ENCODE measurements around the gene NELL1.

The NELL1 gene

DNA sequence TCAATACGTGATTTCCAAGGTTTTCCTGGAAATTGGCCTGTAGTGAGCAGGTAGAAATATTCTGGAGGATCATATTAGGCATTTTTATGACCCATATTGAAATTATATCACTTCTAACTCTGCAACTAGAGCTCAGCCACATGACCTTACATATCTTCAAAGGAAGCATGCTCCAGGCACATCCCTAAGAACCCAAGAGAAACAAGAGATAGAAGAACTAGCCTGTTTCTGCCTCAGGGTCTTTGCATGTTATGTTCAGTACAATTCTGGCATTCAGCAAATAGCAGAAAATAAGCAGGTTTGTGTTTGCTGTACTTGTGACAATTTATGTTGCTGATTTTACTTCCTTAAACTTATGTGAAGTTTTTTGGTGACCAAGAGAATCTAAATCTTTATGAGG is 859.8 kb downstream of the NELL1 start:
- TF ChIP-seq, protein P1, sequence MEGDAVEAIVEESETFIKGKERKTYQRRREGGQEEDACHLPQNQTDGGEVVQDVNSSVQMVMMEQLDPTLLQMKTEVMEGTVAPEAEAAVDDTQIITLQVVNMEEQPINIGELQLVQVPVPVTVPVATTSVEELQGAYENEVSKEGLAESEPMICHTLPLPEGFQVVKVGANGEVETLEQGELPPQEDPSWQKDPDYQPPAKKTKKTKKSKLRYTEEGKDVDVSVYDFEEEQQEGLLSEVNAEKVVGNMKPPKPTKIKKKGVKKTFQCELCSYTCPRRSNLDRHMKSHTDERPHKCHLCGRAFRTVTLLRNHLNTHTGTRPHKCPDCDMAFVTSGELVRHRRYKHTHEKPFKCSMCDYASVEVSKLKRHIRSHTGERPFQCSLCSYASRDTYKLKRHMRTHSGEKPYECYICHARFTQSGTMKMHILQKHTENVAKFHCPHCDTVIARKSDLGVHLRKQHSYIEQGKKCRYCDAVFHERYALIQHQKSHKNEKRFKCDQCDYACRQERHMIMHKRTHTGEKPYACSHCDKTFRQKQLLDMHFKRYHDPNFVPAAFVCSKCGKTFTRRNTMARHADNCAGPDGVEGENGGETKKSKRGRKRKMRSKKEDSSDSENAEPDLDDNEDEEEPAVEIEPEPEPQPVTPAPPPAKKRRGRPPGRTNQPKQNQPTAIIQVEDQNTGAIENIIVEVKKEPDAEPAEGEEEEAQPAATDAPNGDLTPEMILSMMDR (IDR thresholded peaks at IDR 0.05; ENCODE audit: low read depth, low read length, poor library complexity, severe bottlenecking) = no peak
- no peak for TF ChIP-seq EZH2phosphoT487 (IDR thresholded peaks at IDR 0.05; ENCODE audit: borderline replicate concordance, low read length)
- Histone ChIP-seq H3K4me3 (ENCODE audit: low read length) (no peak overlapping the region), H3K9me3 (ENCODE audit: control insufficient read depth, insufficient read depth, low read length) (no peaks in the 10 kb centered on the region), H3K79me2 (ENCODE audit: control insufficient read depth, low read length) (no peaks in the 10 kb centered on the region), H3K36me3 (ENCODE audit: control insufficient read depth, low read length) (no peaks in the 10 kb centered on the region), H3F3A (ENCODE audit: control insufficient read depth, insufficient read depth) (no peaks in the 10 kb centered on the region), H4K20me1 (ENCODE audit: control insufficient read depth, insufficient read depth, low read depth, low read length) (no peaks in the 10 kb centered on the region), H3K27me3 (ENCODE audit: control insufficient read depth, low read length) (no peaks in the 10 kb centered on the region), H3K27ac (ENCODE audit: low read depth, low read length) (no peak overlapping the region), H3K4me1 (ENCODE audit: control insufficient read depth, low read length) (no peaks in the 10 kb centered on the region), H3K9me2 (replicated peaks; ENCODE audit: control insufficient read depth, low read length) (no peaks in the 10 kb centered on the region), H3K4me2 (ENCODE audit: low read length) (no peak overlapping the region)

DNA sequence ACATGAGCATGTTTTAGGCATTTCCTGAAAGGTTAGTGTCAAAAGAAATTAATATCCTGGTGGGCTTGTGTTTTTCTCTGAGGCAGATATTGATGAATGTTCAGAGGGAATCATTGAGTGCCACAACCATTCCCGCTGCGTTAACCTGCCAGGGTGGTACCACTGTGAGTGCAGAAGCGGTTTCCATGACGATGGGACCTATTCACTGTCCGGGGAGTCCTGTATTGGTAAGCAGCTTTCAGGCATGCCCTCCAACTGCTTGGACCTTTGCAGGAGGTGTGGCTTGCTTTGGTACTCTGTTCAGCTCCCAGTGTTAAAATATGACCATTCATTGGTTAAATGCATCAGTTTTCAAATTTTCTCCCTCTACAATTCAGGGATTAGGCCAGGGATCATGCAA is 864.9 kb downstream of the NELL1 start:
- no peaks in the 10 kb centered on the region for H3K36me3 ChIP-seq (ENCODE audit: control insufficient read depth, low read length)
- no peaks in the 10 kb centered on the region for H3K4me1 ChIP-seq (ENCODE audit: control insufficient read depth, low read length)
- no peaks in the 10 kb centered on the region for H4K20me1 ChIP-seq (ENCODE audit: control insufficient read depth, insufficient read depth, low read depth, low read length)
- H3F3A ChIP-seq (ENCODE audit: control insufficient read depth, insufficient read depth) = no peaks in the 10 kb centered on the region
- no peak overlapping the region for H3K27ac ChIP-seq (ENCODE audit: low read depth, low read length)
- H3K4me2 ChIP-seq (ENCODE audit: low read length) = no peak overlapping the region
- no peaks in the 10 kb centered on the region for H3K27me3 ChIP-seq (ENCODE audit: control insufficient read depth, low read length)
- H3K9me2 ChIP-seq (replicated peaks; ENCODE audit: control insufficient read depth, low read length) = no peaks in the 10 kb centered on the region
- TF ChIP-seq EZH2phosphoT487 (IDR thresholded peaks at IDR 0.05; ENCODE audit: borderline replicate concordance, low read length) = no peak
- TF ChIP-seq, protein P1 (IDR thresholded peaks at IDR 0.05; ENCODE audit: low read depth, low read length, poor library complexity, severe bottlenecking) = no peak
- no peak overlapping the region for H3K4me3 ChIP-seq (ENCODE audit: low read length)
- no peaks in the 10 kb centered on the region for H3K79me2 ChIP-seq (ENCODE audit: control insufficient read depth, low read length)
- no peaks in the 10 kb centered on the region for H3K9me3 ChIP-seq (ENCODE audit: control insufficient read depth, insufficient read depth, low read length)

DNA sequence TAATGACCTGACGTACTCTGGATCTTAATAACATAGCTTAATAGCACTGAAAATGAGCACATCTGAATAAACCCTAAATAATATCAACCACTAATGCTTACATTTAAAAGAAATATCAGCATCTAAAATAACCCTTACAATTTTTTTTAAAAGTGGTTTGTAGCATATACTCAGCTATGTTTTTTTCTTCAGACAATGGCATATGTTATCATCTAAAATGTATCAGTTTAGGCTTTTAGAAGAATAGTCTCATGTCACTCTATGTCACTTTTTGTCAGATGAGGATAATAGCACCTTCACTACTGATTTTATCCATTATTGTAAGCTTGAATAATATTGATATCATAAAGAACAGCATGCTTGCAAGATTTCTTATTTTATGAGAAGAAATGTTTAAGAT is 868.6 kb downstream of the NELL1 start:
- Histone ChIP-seq H3K27ac (ENCODE audit: low read depth, low read length) (no peak overlapping the region), H3K36me3 (ENCODE audit: control insufficient read depth, low read length) (no peaks in the 10 kb centered on the region)

More for the DNA sequence above, 868.6 kb downstream of the NELL1 start:
- Histone ChIP-seq H3K4me2 (ENCODE audit: low read length) (no peak overlapping the region), H3K27me3 (ENCODE audit: control insufficient read depth, low read length) (no peaks in the 10 kb centered on the region), H3K4me1 (ENCODE audit: control insufficient read depth, low read length) (no peaks in the 10 kb centered on the region), H3K79me2 (ENCODE audit: control insufficient read depth, low read length) (no peaks in the 10 kb centered on the region), H3K9me2 (replicated peaks; ENCODE audit: control insufficient read depth, low read length) (no peaks in the 10 kb centered on the region), H3F3A (ENCODE audit: control insufficient read depth, insufficient read depth) (no peaks in the 10 kb centered on the region), H4K20me1 (ENCODE audit: control insufficient read depth, insufficient read depth, low read depth, low read length) (no peaks in the 10 kb centered on the region), H3K9me3 (ENCODE audit: control insufficient read depth, insufficient read depth, low read length) (no peaks in the 10 kb centered on the region), H3K4me3 (ENCODE audit: low read length) (no peak overlapping the region)
- TF ChIP-seq EZH2phosphoT487 (IDR thresholded peaks at IDR 0.05; ENCODE audit: borderline replicate concordance, low read length) = no peak
- TF ChIP-seq, protein P1 (IDR thresholded peaks at IDR 0.05; ENCODE audit: low read depth, low read length, poor library complexity, severe bottlenecking) = no peak
